Endothelial cell of umbilical vein (primary cell): ENCODE measurements around the gene FHOD3. TPM values are rescaled to one million over a fixed set of nuclear protein-coding genes. Genes with fewer than 3 reads are reported as not detected.

Experiments used
- BruUV-seq: library from RNA; stranded (reverse); fragments of 400-500 nt; replicated peaks from 2 replicates; lab custom pipeline; 2021; lab: Mats Ljungman, UMichigan
- CTCF ChIA-PET: fragments of 300-600, 350-600 bp; sonication (Branson Sonifier 250); formaldehyde crosslinking; loops from one replicate; lab custom pipeline; 2021; ENCODE audit warnings: antibody characterized with exemption, inconsistent platforms; lab: Charles Lee
- POLR2A ChIA-PET: fragments of 300-600, 350-600 bp; sonication (Branson Sonifier 250); formaldehyde crosslinking; loops from one replicate; lab custom pipeline; 2021; ENCODE audit warnings: antibody characterized with exemption, inconsistent platforms; lab: Charles Lee
- DNase-seq: peaks from one replicate; pipeline ENCODE4 v3.0.0-alpha.2; 2011; ENCODE audit warnings: low read depth, low spot score
- FAIRE-seq: peaks from 2 replicates; lab custom pipeline; 2011; peaks lifted over from hg19 to GRCh38; lab: Jason Lieb, UNC
- H2AFZ ChIP-seq: 2 replicates; pipeline ENCODE4 v1.6.0; 2012; ENCODE audit warnings: low read depth, low read length, control low read depth, inconsistent platforms
- H3K27ac ChIP-seq: 2 replicates; pipeline ENCODE4 v1.5.1; 2011; ENCODE audit warnings: low read depth, mild to moderate bottlenecking, control low read depth, low read length, moderate library complexity; ENCODE audit not compliant: insufficient read depth
- H3K27me3 ChIP-seq, 2 experiments: 2 replicates each; pipeline versions ENCODE4 v1.6.0 to v1.6.1; 2011; ENCODE audit warnings: low read length in 2 of 2, mixed read lengths in 1 of 2; ENCODE audit not compliant: control insufficient read depth in 2 of 2, insufficient read depth in 2 of 2
- H3K36me3 ChIP-seq, 2 experiments: 2 replicates in 1 of 2; 3 replicates in 1 of 2; pipeline ENCODE4 v1.5.1; 2011; ENCODE audit warnings: low read length in 2 of 2, mild to moderate bottlenecking in 1 of 2, moderate library complexity in 1 of 2; ENCODE audit not compliant: control insufficient read depth in 2 of 2, insufficient read depth in 2 of 2; ENCODE audit errors: extremely low read depth in 1 of 2
- H3K4me1 ChIP-seq: 3 replicates; pipeline ENCODE4 v1.5.1; 2011; ENCODE audit warnings: mild to moderate bottlenecking, low read length; ENCODE audit not compliant: control insufficient read depth, insufficient read depth; ENCODE audit errors: extremely low read depth
- H3K4me2 ChIP-seq: 2 replicates; pipeline ENCODE4 v1.6.1; 2011; ENCODE audit warnings: low read length, control low read depth, mixed read lengths; ENCODE audit not compliant: insufficient read depth
- H3K4me3 ChIP-seq, 3 experiments: fragments of 200-600 bp in 1 of 3; sonication (generic), shearing (Covaris generic) in 1 of 3; replicated peaks in 1 of 3; 2 replicates each; pipeline ENCODE4 v1.5.1; 2011 to 2016; ENCODE audit warnings: control low read depth in 3 of 3, low read length in 3 of 3, mild to moderate bottlenecking in 2 of 3, inconsistent platforms in 1 of 3, low read depth in 1 of 3, moderate library complexity in 1 of 3; ENCODE audit not compliant: insufficient read depth in 1 of 3
- H3K79me2 ChIP-seq: 2 replicates; pipeline ENCODE4 v1.6.0; 2012; ENCODE audit warnings: low read length, inconsistent platforms; ENCODE audit not compliant: control insufficient read depth, insufficient read depth
- H3K9ac ChIP-seq: replicated peaks from 2 replicates; pipeline ENCODE3; 2011; ENCODE audit warnings: low read length, control low read depth; ENCODE audit not compliant: insufficient read depth; ENCODE audit errors: extremely low read depth
- H3K9me1 ChIP-seq: replicated peaks from 3 replicates; pipeline ENCODE4 v1.6.0; 2011; ENCODE audit warnings: mild to moderate bottlenecking, low read length; ENCODE audit not compliant: control insufficient read depth, insufficient read depth; ENCODE audit errors: extremely low read depth
- H3K9me3 ChIP-seq: replicated peaks from 2 replicates; pipeline ENCODE4 v1.5.1; 2012; ENCODE audit warnings: low read length, inconsistent platforms; ENCODE audit not compliant: control insufficient read depth, insufficient read depth
- H4K20me1 ChIP-seq: replicated peaks from 2 replicates; pipeline ENCODE3; 2011; ENCODE audit warnings: mild to moderate bottlenecking, low read length; ENCODE audit not compliant: control insufficient read depth, insufficient read depth; ENCODE audit errors: extremely low read depth
- CTCF ChIP-seq, 2 donors: IDR thresholded peaks; 1 replicate in 1 of 2; 2 replicates in 1 of 2; pipeline ENCODE4 v1.5.1; 2011; ENCODE audit warnings: low read length in 2 of 2, mild to moderate bottlenecking in 2 of 2, moderate library complexity in 2 of 2, control low read depth in 1 of 2, inconsistent platforms in 1 of 2, low read depth in 1 of 2; ENCODE audit not compliant: insufficient read depth in 1 of 2; ENCODE audit errors: extremely low read depth in 1 of 2
- EZH2 ChIP-seq: IDR thresholded peaks from 2 replicates; pipeline ENCODE4 v1.6.1; 2012; ENCODE audit warnings: borderline replicate concordance, low read depth, mild to moderate bottlenecking, moderate library complexity, low read length, inconsistent platforms; ENCODE audit not compliant: severe bottlenecking
- FOS ChIP-seq: IDR thresholded peaks from 2 replicates; pipeline ENCODE4 v1.6.1; 2011; ENCODE audit warnings: mild to moderate bottlenecking, low read length, moderate library complexity, borderline replicate concordance; ENCODE audit not compliant: insufficient read depth
- GATA2 ChIP-seq: IDR thresholded peaks from 2 replicates; pipeline ENCODE4 v1.7.0; 2011; ENCODE audit warnings: low read depth, mild to moderate bottlenecking, moderate library complexity, mixed read lengths, low read length; ENCODE audit not compliant: insufficient read length, insufficient read depth
- JUN ChIP-seq: IDR thresholded peaks from 2 replicates; pipeline ENCODE4 v1.6.1; 2011; ENCODE audit warnings: borderline replicate concordance, low read depth; ENCODE audit not compliant: insufficient read length, insufficient read depth
- MAX ChIP-seq: IDR thresholded peaks from 2 replicates; pipeline ENCODE4 v1.6.1; 2011; ENCODE audit not compliant: insufficient read depth, insufficient read length
- MYC ChIP-seq: IDR thresholded peaks from one replicate; pipeline ENCODE4 v1.6.1; 2011; ENCODE audit warnings: mild to moderate bottlenecking, low read depth, low read length
- POLR2A ChIP-seq: IDR thresholded peaks from 2 replicates; pipeline ENCODE4 v1.6.1; 2012; ENCODE audit warnings: low read depth, mild to moderate bottlenecking, control low read depth, low read length
- POLR2AphosphoS5 ChIP-seq: IDR thresholded peaks from 2 replicates; pipeline ENCODE4 v1.6.1; 2012; ENCODE audit warnings: low read depth, mild to moderate bottlenecking, control low read depth, low read length, moderate library complexity; ENCODE audit not compliant: insufficient read depth
- dilution Hi-C: fragments of 300-500 bp; cut with MboI; formaldehyde crosslinking; loops from one replicate; pipeline ENCODE4 v1.15.0; 2019; ENCODE audit warnings: low sequenced_read_pairs; ENCODE audit not compliant: extremely low pct_ligation_motif_present
- intact Hi-C: fragments of 100-400 bp; cut with micrococcal nuclease; formaldehyde crosslinking; loops from one replicate; pipeline ENCODE4 v1.10.0; 2022
- polyA plus RNA-seq, 4 experiments: library from polyadenylated mRNA; depleted of rRNA in 3 of 4; stranded (reverse) in 3 of 4; unstranded in 1 of 4; fragments of >200 nt; gene quantifications; 2 replicates each; pipeline versions ENCODE4 v1.2.1 to v1.2.3, GENCODE V29; 2011 to 2012; ENCODE audit warnings: missing spikeins in 1 of 4
- total RNA-seq: library from RNA; stranded (reverse); gene quantifications from 2 replicates; pipeline ENCODE4 v1.2.3, GENCODE V29; 2021

Gene FHOD3
- total and polyA plus RNA-seq, 2 donors (not counting 3 experiments of a cell fraction or from before 2014, with no cell fraction given), result 0.06 to 1.5 TPM

GRCh38 chr18:36527740-36528455 is 230.4 kb downstream of the FHOD3 start:
- Histone ChIP-seq H3K4me3 (no peak overlapping the region), H3K27ac (no peak overlapping the region), H3K4me1 (no peaks in the 10 kb centered on the region), H3K9ac (no peak overlapping the region), H3K9me3 (no peaks in the 10 kb centered on the region), H3K9me1 (no peaks in the 10 kb centered on the region), H3K27me3 (no peaks in the 10 kb centered on the region), H4K20me1 (no peaks in the 10 kb centered on the region), H3K79me2 (no peaks in the 10 kb centered on the region), H2AFZ (no peak overlapping the region), H3K36me3 (no peaks in the 10 kb centered on the region), H3K4me2 (no peak overlapping the region)
- FAIRE-seq, result no peak
- BruUV-seq, result no TSS peak
- intact Hi-C loops, result no loop called here
- ChIA-PET POLR2A (no interaction called here), CTCF (no interaction called here)
- DNase-seq, result no peak
- TF ChIP-seq POLR2AphosphoS5 (no peak), FOS (peak; percentile 6)
- dilution Hi-C loops, result no loop called here

- CTCF ChIA-PET, result no interaction called here
- FAIRE-seq, result no peak
Observed at GRCh38 chr18:36529747-36530146, 232.2 kb downstream of the FHOD3 start.

More at GRCh38 chr18:36529747-36530146, 232.2 kb downstream of the FHOD3 start:
- H3K4me3 ChIP-seq, result no peak overlapping the region
- POLR2A ChIA-PET, result no interaction called here
- H3K9ac ChIP-seq, result no peak overlapping the region
- no peaks in the 10 kb centered on the region for H3K9me1 ChIP-seq
- H3K36me3 ChIP-seq, result no peaks in the 10 kb centered on the region
- BruUV-seq, result no TSS peak
- H3K4me2 ChIP-seq, result no peak overlapping the region
- dilution Hi-C loops, result no loop called here
- no peaks in the 10 kb centered on the region for H3K4me1 ChIP-seq
- intact Hi-C loops, result no loop called here
- TF ChIP-seq GATA2 (no peak), FOS (no peak), MAX (no peak), MYC (no peak), EZH2 (no peak), CTCF (IDR thresholded peaks at IDR 0.05; ENCODE audit: extremely low read depth in 1 of 2, insufficient read depth in 1 of 2, low read depth in 1 of 2, low read length in 2 of 2) (no peak), JUN (no peak), POLR2A (no peak), POLR2AphosphoS5 (no peak)
- no peaks in the 10 kb centered on the region for H3K27me3 ChIP-seq
- H2AFZ ChIP-seq, result no peak overlapping the region
- DNase-seq, result no peak
- no peaks in the 10 kb centered on the region for H3K9me3 ChIP-seq
- no peak overlapping the region for H3K27ac ChIP-seq
- H3K79me2 ChIP-seq, result no peaks in the 10 kb centered on the region
- no peaks in the 10 kb centered on the region for H4K20me1 ChIP-seq
